CD4-positive, CD25-positive, alpha-beta regulatory T cell (primary cell): ENCODE measurements around the gene ZBTB5. TPM values are rescaled to one million over a fixed set of nuclear protein-coding genes. Genes with fewer than 3 reads are reported as not detected.
"Not testable (repeated sequence)": the region's sequence is repeated elsewhere in the genome, so short reads cannot be mapped to it uniquely, and the experiment has no call there.

Experiments
- ATAC-seq, 2 donors: fragments of 150-1000 bp; cut with Tn5 transposase; one replicate each; pipeline ENCODE4 v1.10.0; 2021; ENCODE audit warnings: low read depth in 2 of 2, moderate number of reproducible peaks in 2 of 2, moderate library complexity in 1 of 2
- DNase-seq, 3 donors: peaks; one replicate each; pipeline versions ENCODE4 v3.0.0 to v3.0.0-alpha.2; 2012 to 2022; ENCODE audit warnings: mixed read lengths in 1 of 3
- H3K27ac ChIP-seq: one replicate; pipeline ENCODE4 v1.7.0; 2013; ENCODE audit warnings: mild to moderate bottlenecking, low read length; ENCODE audit not compliant: insufficient read depth, poor library complexity, severe bottlenecking
- H3K27me3 ChIP-seq: one replicate; pipeline ENCODE4 v1.7.0; 2013; ENCODE audit warnings: low read length; ENCODE audit not compliant: control insufficient read depth, insufficient read depth
- H3K36me3 ChIP-seq: one replicate; pipeline ENCODE4 v1.7.0; 2013; ENCODE audit warnings: mild to moderate bottlenecking, low read length, moderate library complexity; ENCODE audit not compliant: control insufficient read depth, insufficient read depth
- H3K4me1 ChIP-seq: 2 replicates; pipeline ENCODE4 v1.7.0; 2013; ENCODE audit warnings: mild to moderate bottlenecking, low read length; ENCODE audit not compliant: insufficient read depth, control insufficient read depth, poor library complexity, severe bottlenecking
- H3K4me3 ChIP-seq: one replicate; pipeline ENCODE4 v1.7.0; 2013; ENCODE audit warnings: low read depth, mild to moderate bottlenecking, low read length, moderate library complexity
- H3K9me3 ChIP-seq, 2 experiments: 1 replicate in 1 of 2; 2 replicates in 1 of 2; pipeline ENCODE4 v1.7.0; 2013; ENCODE audit warnings: low read length in 2 of 2, mild to moderate bottlenecking in 1 of 2, moderate library complexity in 1 of 2; ENCODE audit not compliant: control insufficient read depth in 2 of 2
- H3K27ac Mint-ChIP-seq, 3 donors: one replicate each; pipeline ENCODE4 v1.8.0; 2020 to 2022; ENCODE audit warnings: mild to moderate bottlenecking in 3 of 3, mixed read lengths in 3 of 3, moderate library complexity in 2 of 3
- H3K27me3 Mint-ChIP-seq: one replicate; pipeline ENCODE4 v1.8.0; 2022; ENCODE audit warnings: mild to moderate bottlenecking, mixed read lengths
- H3K36me3 Mint-ChIP-seq: one replicate; pipeline ENCODE4 v1.8.0; 2020; ENCODE audit warnings: mixed read lengths
- H3K4me1 Mint-ChIP-seq, 4 donors: one replicate each; pipeline ENCODE4 v1.8.0; 2020 to 2022; ENCODE audit warnings: mixed read lengths in 4 of 4, mild to moderate bottlenecking in 1 of 4
- H3K4me3 Mint-ChIP-seq, 4 donors: one replicate each; pipeline ENCODE4 v1.8.0; 2020 to 2022; ENCODE audit warnings: mild to moderate bottlenecking in 4 of 4, mixed read lengths in 4 of 4, moderate library complexity in 3 of 4
- H3K9me3 Mint-ChIP-seq, 7 donors: one replicate each; pipeline ENCODE4 v1.8.0; 2020 to 2022; ENCODE audit warnings: mixed read lengths in 7 of 7, mild to moderate bottlenecking in 3 of 7, moderate library complexity in 2 of 7
- polyA plus RNA-seq, 4 donors: library from polyadenylated mRNA; unstranded; fragments of 300-500 nt; fragmentation: Illumina TruSeq; gene quantifications; one replicate each; pipeline ENCODE4 v1.2.3, GENCODE V29; 2021
- total RNA-seq: library from RNA; stranded (reverse); gene quantifications from one replicate; pipeline ENCODE4 v1.2.3, GENCODE V29; 2022

ZBTB5 gene
- total and polyA plus RNA-seq, 5 donors from 2014 or later, result 0.22 to 13.5 (median 1.5) TPM

GRCh38 chr9:37485389-37486255 lies 20.4 kb upstream of the ZBTB5 start, which contains the start of gene POLR1E:
POLR1E (plus strand) TSS chr9:37485948; CDS start chr9:37486048, 100 bp downstream.
- peak within 1 kb of the TSS; percentile 78 for H3K4me3 ChIP-seq
- peak; percentile 98 for ATAC-seq
- peaks cover 15% of the 10 kb centered on the region for H3K36me3 Mint-ChIP-seq
- peaks cover 6% of the 10 kb centered on the region for H3K27me3 ChIP-seq
- H3K4me1 ChIP-seq, result peaks cover 33% of the 10 kb centered on the region
- H3K27ac Mint-ChIP-seq, result peak within 1 kb of the TSS; percentile 95 to 97 (median 96)
- peaks cover 5 to 49% (median 34%) of the 10 kb centered on the region in 4 donors for H3K4me1 Mint-ChIP-seq
- H3K4me3 Mint-ChIP-seq, result peak within 1 kb of the TSS; percentile 94 to 97 (median 96)
- peak; percentile 93 to 98 (median 96) for DNase-seq
- H3K9me3 Mint-ChIP-seq, result peaks cover 0 to 2% (median 0%) of the 10 kb centered on the region in 7 donors
- H3K9me3 ChIP-seq, result no peaks in the 10 kb centered on the region
- peaks cover 11% of the 10 kb centered on the region for H3K27me3 Mint-ChIP-seq
- peaks cover 19% of the 10 kb centered on the region for H3K36me3 ChIP-seq
- H3K27ac ChIP-seq, result peak within 1 kb of the TSS; percentile 75

- no peaks in the 10 kb centered on the region for H3K9me3 ChIP-seq
- peaks cover 32% of the 10 kb centered on the region for H3K27me3 Mint-ChIP-seq
Observed at GRCh38 chr9:37480759-37481158, 15.5 kb upstream of the ZBTB5 start.

GRCh38 chr9:37477987-37478619 lies 12.9 kb upstream of the ZBTB5 start:
- H3K4me1 ChIP-seq, H3K4me3 Mint-ChIP-seq, H3K27ac Mint-ChIP-seq, H3K4me3 ChIP-seq, DNase-seq, H3K4me1 Mint-ChIP-seq, H3K27ac ChIP-seq, ATAC-seq, H3K36me3 ChIP-seq, H3K9me3 Mint-ChIP-seq, H3K36me3 Mint-ChIP-seq: not testable (repeated sequence)
- H3K9me3 ChIP-seq, result peaks cover 13 to 14% of the 10 kb centered on the region in 2 experiments
- peaks cover 39% of the 10 kb centered on the region for H3K27me3 Mint-ChIP-seq
- H3K27me3 ChIP-seq, result peaks cover 13% of the 10 kb centered on the region

More at GRCh38 chr9:37480759-37481158, 15.5 kb upstream of the ZBTB5 start:
- H3K4me3 Mint-ChIP-seq, result no peak overlapping the region
- H3K27ac Mint-ChIP-seq, result no peak overlapping the region
- peaks cover 5 to 12% (median 10%) of the 10 kb centered on the region in 4 donors for H3K4me1 Mint-ChIP-seq
- H3K36me3 Mint-ChIP-seq, result no peaks in the 10 kb centered on the region
- DNase-seq (no peak), ATAC-seq (no peak)
- Histone ChIP-seq H3K4me1 (peaks cover 7% of the 10 kb centered on the region), H3K4me3 (no peak overlapping the region), H3K27me3 (peaks cover 13% of the 10 kb centered on the region), H3K27ac (no peak overlapping the region), H3K36me3 (no peaks in the 10 kb centered on the region)
- H3K9me3 Mint-ChIP-seq, result peaks cover 0 to 1% (median 0%) of the 10 kb centered on the region in 7 donors

DNA sequence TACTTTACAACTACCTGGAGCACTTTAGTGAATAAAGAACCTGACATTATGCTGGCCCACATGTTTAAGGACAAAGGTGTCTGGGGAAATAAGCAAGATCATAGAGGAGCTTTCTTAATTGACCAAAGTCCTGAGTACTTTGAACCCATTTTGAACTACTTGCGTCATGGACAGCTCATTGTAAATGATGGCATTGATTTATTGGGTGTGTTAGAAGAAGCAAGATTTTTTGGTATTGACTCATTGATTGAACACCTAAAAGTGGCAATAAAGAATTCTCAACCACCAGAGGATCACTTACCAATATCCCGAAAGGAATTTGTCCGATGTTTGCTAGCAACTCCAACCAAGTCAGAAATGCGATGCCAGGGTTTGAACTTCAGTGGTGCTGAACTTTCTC lies 12.2 kb upstream of the ZBTB5 start:
- not testable (repeated sequence) for DNase-seq, H3K9me3 Mint-ChIP-seq, H3K36me3 ChIP-seq, H3K4me3 Mint-ChIP-seq, ATAC-seq, H3K4me1 ChIP-seq, H3K4me1 Mint-ChIP-seq, H3K27ac ChIP-seq, H3K36me3 Mint-ChIP-seq, H3K27ac Mint-ChIP-seq, H3K4me3 ChIP-seq
- H3K9me3 ChIP-seq, result peaks cover 13 to 14% of the 10 kb centered on the region in 2 experiments
- peaks cover 42% of the 10 kb centered on the region for H3K27me3 Mint-ChIP-seq
- H3K27me3 ChIP-seq, result peaks cover 13% of the 10 kb centered on the region

GRCh38 chr9:37476930-37477329 lies 11.7 kb upstream of the ZBTB5 start:
- peaks cover 13 to 14% of the 10 kb centered on the region in 2 experiments for H3K9me3 ChIP-seq
- H3K27ac ChIP-seq, result no peak overlapping the region
- peak overlapping the region in 1 of 3 donors; percentile 56 for H3K27ac Mint-ChIP-seq
- no peak overlapping the region for H3K4me3 ChIP-seq
- peaks cover 47% of the 10 kb centered on the region for H3K27me3 Mint-ChIP-seq
- no peak overlapping the region for H3K4me3 Mint-ChIP-seq
- H3K9me3 Mint-ChIP-seq, result peaks cover 0 to 8% (median 0%) of the 10 kb centered on the region in 7 donors
- no peaks in the 10 kb centered on the region for H3K36me3 Mint-ChIP-seq
- no peaks in the 10 kb centered on the region for H3K36me3 ChIP-seq
- ATAC-seq (no peak), DNase-seq (no peak)
- no peaks in the 10 kb centered on the region for H3K4me1 ChIP-seq
- peaks cover 1 to 7% (median 5%) of the 10 kb centered on the region in 4 donors for H3K4me1 Mint-ChIP-seq
- H3K27me3 ChIP-seq, result peaks cover 13% of the 10 kb centered on the region

GRCh38 chr9:37474438-37474837 lies 9.2 kb upstream of the ZBTB5 start:
- Mint-ChIP-seq H3K36me3 (no peaks in the 10 kb centered on the region), H3K4me1 (peaks cover 5 to 9% (median 7%) of the 10 kb centered on the region in 4 donors), H3K4me3 (no peak overlapping the region), H3K27ac (no peak overlapping the region), H3K9me3 (peaks cover 0 to 9% (median 0%) of the 10 kb centered on the region in 7 donors), H3K27me3 (peaks cover 60% of the 10 kb centered on the region)
- Histone ChIP-seq H3K27ac (no peak overlapping the region), H3K27me3 (peaks cover 4% of the 10 kb centered on the region), H3K4me1 (no peaks in the 10 kb centered on the region), H3K9me3 (peaks cover 13 to 14% of the 10 kb centered on the region in 2 experiments), H3K4me3 (no peak overlapping the region), H3K36me3 (no peaks in the 10 kb centered on the region)
- DNase-seq (no peak), ATAC-seq (no peak)

- H3K36me3 ChIP-seq, ATAC-seq, DNase-seq, H3K36me3 Mint-ChIP-seq, H3K4me1 Mint-ChIP-seq, H3K9me3 Mint-ChIP-seq, H3K27ac ChIP-seq, H3K27ac Mint-ChIP-seq, H3K27me3 ChIP-seq, H3K4me1 ChIP-seq, H3K4me3 ChIP-seq: not testable (repeated sequence)
- Mint-ChIP-seq H3K27me3 (peaks cover 56% of the 10 kb centered on the region), H3K4me3 (peak overlapping the region in 1 of 4 donors; percentile 43)
- peaks cover 13 to 14% of the 10 kb centered on the region in 2 experiments for H3K9me3 ChIP-seq
Observed at GRCh38 chr9:37473982-37474381, 8.7 kb upstream of the ZBTB5 start.
